GDM1 (cell line): ENCODE data around the gene PIGT.

Experiments used
- DNase-seq: peaks from one replicate; lab custom pipeline; 2025; lab: John Stamatoyannopoulos, UW

PIGT gene

GRCh38 chr20:45400346-45401031, 15.5 kb upstream of the PIGT start:
- no peak for DNase-seq

DNA sequence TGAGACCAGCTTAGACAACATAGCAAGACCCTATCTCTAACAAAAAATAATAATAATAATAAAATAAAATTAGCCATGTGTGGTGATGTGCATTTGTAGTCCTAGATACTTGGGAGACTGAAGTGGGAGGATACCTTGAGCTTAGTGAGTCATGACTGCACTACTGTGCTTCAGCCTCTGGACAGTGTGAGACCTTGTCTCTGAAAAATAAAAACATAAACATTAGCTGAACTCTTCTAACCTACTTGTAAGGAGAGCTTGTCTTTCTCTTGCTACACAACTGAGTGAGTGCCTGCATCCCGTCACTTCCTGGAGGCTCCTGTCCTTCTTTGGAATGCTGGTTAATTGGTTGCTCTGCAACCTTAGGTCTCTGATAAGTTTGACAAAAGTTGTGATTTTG, 13.0 kb upstream of the PIGT start:
- DNase-seq: no peak

GRCh38 chr20:45404438-45404837, 11.5 kb upstream of the PIGT start:
- no peak for DNase-seq

- no peak for DNase-seq
These were observed 10.2 kb upstream of the PIGT start for GRCh38 chr20:45405571-45406259.

DNA sequence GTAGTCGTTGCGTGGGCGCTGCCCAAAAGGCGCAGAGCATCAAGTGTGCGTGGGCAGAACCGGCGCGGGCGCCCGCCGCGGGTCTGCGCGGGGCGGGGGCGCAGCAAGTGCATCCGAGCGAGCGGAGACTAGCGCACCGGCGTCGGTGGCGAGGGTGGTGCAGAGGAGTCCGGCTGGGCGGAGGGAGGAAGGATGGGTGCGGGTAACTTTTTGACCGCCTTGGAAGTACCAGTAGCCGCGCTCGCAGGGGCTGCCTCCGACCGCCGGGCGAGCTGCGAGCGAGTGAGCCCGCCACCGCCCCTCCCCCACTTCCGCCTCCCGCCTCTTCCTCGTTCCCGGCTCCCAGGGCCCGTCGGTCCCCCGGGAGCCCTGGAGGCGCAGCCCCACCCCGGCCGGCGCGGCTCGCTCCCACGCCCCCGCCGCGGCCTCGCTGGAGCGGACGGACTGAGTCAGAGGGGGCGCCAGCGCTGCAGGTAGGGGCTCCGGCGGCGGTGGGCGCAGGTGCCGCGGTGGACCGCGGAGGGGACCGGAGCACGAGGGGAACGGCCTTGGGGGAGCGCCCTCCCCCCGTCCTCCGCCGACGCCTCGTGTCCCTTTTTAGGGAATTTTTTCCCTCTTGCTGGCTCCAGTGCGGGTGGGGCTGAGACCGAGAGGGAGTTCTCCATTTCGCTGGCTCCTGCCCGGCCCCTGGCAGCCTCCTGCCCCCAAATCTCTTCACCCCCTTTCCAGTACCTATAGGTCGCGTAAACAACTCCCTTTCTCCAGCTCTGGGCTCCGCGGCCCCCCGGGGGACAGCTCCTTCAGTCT, 9.5 kb upstream of the PIGT start:
- DNase-seq: peak; percentile 4

- DNase-seq: no peak
These were observed 8.7 kb upstream of the PIGT start for GRCh38 chr20:45407067-45407745.

GRCh38 chr20:45407783-45408645, 7.9 kb upstream of the PIGT start, which contains the start of gene DBNDD2:
TSS of gene DBNDD2 (plus strand) at chr20:45408289. CDS start at chr20:45408468, 179 bp downstream.
- no peak for DNase-seq

GRCh38 chr20:45408646-45409213, 7.2 kb upstream of the PIGT start:
- no peak for DNase-seq

DNA sequence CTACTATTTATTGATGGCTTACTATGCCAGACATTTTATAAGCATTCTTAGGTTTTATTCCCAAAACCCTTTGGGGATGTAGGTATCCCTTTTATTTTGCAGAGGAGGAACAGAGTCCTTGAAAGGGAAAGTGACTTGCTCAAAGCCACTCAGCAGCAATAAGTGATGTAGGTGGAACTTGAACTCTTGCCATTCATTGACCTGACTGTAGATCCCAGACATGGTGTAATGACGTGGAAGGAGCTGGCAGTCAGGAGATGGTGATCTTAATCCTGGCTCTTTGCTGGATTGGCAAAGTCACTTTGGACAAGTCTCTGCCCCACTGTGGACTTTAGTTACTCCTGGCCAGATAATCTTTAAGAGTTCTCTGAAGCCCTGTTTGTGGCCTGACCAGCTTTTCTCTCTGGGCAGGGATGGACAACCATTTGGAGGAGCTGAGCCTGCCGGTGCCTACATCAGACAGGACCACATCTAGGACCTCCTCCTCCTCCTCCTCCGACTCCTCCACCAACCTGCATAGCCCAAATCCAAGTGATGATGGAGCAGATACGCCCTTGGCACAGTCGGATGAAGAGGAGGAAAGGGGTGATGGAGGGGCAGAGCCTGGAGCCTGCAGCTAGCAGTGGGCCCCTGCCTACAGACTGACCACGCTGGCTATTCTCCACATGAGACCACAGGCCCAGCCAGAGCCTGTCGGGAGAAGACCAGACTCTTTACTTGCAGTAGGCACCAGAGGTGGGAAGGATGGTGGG, 6.2 kb upstream of the PIGT start:
- DNase-seq: no peak

- DNase-seq: no peak
These were observed 5.1 kb upstream of the PIGT start for GRCh38 chr20:45410887-45411286.

GRCh38 chr20:45412653-45413052, 3.3 kb upstream of the PIGT start:
- DNase-seq: no peak

GRCh38 chr20:45413479-45413878, 2.5 kb upstream of the PIGT start:
- no peak for DNase-seq

DNA sequence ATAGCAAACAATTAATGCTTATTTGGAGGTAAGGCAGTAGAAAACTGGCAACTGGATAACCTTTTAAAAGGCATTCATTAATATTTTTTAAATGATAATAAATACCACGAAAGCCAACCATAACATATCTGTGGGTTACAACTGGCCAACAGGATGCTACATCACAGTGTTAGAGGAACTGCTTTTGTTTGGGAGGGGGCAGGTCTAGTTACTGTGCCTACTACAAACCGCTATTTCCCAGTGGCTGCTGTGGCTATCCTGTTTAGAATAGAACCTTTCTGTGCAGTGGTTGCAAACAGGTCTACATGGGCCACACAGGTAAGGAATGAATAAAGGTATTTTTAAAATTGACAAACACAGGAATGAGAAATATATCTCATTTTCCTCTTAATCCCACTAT, 976 bp downstream of the PIGT start:
- DNase-seq: no peak

DNA sequence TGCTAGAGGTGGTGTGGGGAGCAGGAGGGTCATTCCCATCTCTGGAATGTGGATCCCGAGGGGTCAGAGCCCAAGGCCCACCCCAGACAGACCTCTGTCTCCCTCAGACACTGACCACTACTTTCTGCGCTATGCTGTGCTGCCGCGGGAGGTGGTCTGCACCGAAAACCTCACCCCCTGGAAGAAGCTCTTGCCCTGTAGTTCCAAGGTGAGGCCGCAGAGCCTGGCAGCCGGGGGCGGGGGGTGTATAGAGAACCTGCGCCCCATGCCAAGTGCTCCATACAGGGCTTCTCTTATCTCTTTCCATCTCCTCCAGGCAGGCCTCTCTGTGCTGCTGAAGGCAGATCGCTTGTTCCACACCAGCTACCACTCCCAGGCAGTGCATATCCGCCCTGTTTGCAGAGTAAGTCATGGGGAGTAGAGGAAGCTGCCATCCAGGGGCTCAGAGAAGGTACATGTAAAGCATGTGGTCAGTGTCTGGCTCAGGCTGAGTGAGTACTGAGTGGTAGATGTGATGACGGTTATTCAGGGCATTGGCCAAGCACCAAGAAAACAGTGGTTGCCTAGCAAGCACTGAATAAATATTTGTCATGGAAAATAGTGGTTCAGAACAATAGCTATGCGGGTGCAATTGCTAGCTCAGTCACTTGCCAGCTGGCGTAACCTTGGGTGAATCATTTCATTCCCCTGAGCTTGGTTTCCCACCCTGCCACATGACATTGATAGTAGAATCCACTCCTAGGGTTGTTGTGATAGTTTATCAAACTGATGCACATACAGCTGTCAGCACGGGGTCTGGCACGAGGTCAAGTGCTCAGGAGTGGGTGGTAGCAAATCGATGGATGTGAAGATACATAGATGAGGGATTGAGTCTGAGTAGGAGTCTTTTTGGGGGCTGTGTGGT, 3.5 kb downstream of the PIGT start:
- no peak for DNase-seq

DNA sequence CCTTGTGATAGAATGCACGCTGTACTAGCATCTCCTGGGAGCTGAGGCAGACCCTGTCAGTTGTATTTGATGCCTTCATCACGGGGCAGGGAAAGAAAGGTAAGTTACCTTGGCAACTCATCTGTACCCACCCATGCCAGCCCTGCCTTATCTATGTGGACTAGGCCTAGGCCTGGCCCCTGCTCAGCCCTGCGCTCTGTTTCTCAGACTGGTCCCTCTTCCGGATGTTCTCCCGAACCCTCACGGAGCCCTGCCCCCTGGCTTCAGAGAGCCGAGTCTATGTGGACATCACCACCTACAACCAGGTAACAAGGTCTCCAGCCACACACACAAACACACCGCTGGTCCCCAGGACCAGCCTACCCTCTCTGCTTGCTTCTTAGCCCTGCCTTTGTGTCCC, 4.2 kb downstream of the PIGT start:
- no peak for DNase-seq

DNA sequence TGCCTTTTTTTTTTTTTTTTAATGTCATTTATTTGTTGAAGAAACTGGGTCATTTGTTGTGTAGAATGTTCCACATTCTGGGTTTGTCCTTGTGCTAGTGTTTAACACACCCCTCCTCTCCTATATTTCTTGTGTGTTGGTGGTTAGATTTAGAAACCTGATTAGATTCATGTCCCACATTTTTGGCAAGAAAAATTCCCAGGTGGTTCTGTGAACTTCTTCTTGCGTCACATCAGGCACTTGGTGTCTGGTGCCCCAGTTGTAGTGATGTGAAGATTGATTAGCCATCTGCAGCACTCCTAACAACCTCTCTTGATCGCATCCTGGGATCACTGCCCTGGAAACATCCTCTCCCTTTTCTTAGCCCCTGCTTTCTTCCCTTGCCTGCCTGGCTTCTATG, 7.8 kb downstream of the PIGT start:
- DNase-seq: no peak

GRCh38 chr20:45425561-45425960, 9.6 kb downstream of the PIGT start:
- no peak for DNase-seq

GRCh38 chr20:45426320-45427016, 10.5 kb downstream of the PIGT start:
- DNase-seq: no peak
